HG02885 (cell line): ENCODE data around the gene JSRP1.

ENCODE experiments used
- ATAC-seq: cut with Tn5 transposase; IDR thresholded peaks from one replicate; pipeline ENCODE4 v1.9.1; 2021; ENCODE audit warnings: mild to moderate bottlenecking; ENCODE audit not compliant: unreplicated experiment, poor library complexity

Gene JSRP1

DNA sequence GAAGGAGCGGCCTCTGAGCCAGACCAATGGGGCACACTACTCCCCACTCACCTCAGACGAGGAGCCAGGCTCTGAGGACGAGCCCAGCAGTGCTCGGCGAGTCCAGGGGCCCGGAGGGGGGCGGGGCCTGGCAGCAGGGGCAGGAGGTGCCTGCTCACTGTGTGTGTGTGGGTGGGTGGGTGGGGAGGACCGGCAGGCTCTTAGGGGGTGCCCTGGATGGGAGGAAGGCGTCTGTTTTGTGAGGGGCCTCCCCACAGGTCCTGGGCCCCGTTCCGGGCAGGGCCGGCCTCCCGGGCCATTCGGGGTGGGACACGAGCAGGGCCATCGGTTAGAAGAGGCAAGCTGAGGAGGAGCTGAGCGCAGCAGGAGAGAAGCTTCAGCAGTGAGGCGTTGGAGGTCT is 32.8 kb downstream of the JSRP1 start:
- ATAC-seq, result no peak

DNA sequence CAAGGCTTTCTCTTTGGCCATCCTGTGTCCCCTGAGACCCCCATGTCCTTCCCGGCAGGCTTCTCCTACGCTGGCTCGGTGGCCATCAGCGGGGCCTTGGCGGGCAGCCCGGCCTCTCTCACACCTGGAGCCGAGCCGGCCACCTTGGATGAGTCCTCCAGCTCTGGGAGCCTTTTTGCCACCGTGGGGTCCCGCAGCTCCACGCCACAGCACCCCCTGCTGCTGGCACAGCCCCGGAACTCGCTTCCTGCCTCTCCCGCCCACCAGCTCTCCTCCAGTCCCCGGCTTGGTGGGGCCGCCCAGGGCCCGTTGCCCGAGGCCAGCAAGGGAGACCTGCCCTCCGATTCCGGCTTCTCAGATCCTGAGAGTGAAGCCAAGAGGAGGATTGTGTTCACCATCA is 34.3 kb downstream of the JSRP1 start:
- ATAC-seq, result no peak

DNA sequence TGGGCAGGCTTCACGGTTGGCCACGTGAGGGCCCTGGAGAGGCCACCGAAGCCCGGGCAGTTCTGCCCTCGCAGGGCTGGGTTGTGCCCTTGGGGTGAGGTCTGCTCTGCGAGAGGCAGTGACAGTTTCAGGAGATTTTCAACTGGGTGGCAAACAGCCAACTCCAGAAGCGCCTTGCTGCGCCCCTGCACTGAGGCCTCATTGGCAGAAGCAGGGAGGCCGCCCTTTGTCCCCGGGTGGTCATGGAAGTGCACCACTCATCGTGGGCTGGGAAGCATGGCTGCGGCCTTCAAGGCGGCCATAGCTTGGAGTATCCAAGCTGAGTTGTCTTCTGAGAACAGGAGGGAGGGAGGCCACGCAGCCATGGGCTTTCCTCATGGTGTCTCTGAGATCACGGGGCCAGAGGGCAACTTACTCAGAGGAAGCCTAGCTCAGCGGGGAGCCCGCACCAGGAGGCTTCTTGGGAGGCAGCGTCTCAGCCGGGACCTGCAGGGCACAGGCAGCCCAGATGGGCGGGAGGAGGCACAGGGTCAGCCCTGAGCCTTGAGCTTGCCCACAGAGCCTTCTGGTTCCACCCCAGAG is 34.9 kb downstream of the JSRP1 start:
- no peak for ATAC-seq

DNA sequence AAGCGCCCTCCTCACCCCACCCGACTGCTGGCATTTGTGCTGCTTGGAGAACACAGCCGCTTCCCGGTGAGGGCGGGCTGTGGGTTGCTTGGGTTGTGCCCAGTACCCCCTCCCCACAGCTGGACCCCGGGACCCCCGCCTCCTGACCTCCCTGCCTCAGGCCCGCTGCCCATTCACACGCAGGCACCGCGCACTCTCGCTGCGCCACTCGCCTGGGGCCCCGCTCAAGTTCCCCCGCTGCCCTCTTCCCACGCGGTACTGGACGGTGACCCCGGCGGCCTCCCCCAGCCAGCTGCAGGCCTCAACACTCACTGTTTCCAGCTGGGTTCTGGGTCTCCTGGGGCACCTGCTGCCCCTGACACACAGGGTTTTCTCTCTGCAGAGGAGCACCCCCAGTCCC is 36.5 kb downstream of the JSRP1 start:
- no peak for ATAC-seq

DNA sequence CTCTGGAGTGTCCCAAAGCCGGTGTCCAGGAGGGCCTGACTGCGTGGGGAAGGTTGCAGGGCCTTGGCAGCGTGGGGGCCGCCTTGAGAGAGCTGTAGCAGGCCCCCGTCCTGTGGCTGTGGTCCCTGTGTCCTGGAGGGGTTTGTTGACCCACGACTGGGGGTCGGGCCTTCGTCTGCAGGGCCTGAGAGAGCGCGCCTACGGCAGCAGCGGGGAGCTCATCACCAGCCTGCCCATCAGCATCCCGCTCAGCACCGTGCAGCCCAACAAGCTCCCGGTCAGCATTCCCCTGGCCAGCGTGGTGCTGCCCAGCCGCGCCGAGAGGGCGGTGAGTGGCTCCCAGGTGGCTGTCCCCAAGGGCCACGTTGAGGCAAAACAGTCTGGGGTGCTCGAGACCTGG is 38.6 kb downstream of the JSRP1 start:
- no peak for ATAC-seq

DNA sequence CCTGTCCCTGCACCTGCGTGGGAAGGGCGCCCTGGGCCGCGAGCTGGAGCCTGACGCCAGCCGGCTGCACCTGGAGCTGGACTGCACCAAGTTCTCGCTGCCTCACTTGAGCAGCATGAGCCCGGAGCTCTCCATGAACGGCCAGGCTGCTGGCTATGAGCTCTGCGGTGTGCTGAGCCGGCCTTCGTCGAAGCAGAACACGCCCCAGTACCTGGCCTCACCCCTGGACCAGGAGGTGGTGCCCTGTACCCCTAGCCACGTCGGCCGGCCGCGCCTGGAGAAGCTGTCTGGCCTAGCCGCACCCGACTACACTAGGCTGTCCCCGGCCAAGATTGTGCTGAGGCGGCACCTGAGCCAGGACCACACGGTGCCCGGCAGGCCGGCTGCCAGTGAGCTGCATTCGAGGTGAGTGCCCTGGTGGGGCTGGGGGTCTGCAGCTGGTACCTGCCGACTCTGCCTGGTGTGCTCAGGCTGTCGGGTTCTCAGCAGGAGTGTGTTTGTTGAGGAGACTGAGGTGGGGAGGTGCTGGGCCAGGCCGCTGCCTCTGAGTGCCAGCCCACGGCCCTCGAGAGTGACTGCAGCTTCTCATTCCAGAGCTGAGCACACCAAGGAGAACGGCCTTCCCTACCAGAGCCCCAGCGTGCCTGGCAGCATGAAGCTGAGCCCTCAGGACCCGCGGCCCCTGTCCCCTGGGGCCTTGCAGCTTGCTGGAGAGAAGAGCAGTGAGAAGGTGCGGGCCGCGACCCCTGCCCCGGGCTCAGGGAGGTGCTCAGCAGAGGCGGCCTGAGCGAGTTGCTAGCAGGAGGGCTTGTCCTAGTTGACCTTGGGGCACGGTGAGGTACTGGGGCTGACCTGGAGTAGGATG is 39.6 kb downstream of the JSRP1 start:
- no peak for ATAC-seq

DNA sequence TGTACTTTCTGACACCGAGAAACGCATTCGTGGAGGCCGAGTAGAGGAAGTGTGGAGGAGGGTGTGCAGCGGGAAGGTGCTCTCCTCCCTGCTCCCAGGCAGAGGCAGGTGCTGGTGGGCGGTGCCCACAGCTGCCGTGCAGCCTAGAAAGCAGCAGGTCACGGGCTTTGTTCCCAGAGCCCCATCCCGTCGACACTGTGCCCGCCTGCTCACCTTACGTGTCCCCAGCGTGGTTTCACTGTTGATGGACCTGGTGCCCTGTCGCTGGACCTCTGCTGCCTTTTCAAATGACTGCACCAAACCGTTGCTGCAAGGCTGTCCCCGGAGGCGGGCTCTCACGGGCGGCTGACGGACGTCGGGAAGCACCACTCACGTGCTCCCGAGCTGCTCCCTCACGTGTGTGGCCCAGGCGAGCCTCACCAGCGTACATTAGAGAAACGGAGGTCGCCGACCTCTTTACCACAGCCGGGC is 40.9 kb downstream of the JSRP1 start:
- no peak for ATAC-seq

DNA sequence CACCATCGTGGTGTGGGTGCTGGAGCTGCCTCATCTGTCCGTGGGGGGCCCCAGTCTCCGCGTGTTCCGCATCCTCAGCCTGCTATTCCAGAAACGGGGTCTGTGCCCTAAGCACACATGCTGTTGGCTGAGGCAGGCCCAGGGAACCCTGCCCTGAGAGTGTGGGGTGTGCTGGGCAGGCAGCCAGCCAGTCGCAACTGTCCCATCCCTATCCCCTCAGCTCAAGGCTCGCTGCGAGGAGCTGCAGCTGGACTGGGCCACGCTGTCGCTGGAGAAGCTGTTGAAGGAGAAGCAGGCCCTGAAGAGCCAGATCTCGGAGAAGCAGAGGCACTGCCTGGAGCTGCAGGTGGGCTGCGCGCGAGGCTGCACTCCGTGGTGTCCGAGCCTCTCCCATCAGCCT is 42.0 kb downstream of the JSRP1 start:
- ATAC-seq, result no peak

DNA sequence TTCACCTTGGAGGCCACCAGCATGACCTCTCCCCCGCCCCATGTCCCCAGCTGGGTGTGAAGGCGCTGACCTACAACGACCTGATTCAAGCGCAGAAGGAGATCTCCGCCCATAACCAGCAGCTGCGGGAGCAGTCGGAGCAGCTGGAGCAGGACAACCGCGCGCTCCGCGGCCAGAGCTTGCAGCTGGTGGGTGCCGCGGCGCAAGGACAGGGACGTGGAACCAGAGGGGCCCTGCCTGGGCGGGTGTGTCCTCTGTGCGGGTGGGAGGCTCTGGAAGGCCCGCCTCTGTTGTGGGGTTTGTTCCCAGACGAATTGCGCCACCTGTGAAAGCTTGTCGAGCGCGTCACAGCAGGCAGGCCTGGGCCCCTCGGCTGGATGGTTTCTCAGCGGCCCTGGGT is 42.4 kb downstream of the JSRP1 start:
- no peak for ATAC-seq

DNA sequence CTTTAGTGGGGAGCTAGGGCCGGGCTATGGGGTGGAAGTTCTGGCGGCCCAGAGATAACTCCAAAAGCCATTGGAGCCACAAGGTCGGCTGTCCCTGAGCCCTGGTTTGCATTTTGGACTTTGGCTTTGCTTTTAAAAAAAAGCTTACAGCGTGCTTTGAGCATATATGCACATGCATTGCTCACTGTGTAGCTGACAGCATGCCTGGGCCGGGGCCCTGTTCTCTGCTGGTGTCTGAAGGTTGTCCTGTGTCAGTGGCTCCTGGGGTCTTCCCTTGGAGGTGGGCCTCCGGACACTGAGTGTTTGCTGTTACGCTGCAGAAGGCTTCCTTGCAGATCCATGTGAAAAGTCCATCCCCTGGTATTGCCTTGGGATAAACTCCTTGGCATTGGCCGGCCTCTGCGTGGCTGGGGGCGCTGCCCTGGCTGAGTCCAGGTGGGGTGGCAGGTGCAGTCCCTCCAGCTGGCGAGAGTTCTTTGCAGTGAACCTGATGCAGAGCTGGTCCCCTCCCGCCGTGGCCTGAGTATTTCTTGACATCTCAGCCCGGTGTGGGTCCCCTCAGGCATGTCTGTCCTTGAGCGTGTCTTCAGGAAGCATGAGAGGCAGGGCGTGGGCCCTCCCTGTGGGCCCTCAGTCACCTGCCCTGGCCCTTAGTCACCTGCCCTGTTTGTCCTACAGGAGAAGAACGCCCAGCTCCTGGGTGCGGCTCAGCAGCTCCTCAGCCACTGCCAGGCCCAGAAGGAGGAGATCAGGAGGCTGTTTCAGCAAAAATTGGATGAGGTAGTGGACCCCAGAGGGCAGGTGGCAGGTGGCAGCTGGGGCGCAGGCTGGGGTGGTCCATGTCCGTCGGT is 43.1 kb downstream of the JSRP1 start:
- ATAC-seq, result no peak

DNA sequence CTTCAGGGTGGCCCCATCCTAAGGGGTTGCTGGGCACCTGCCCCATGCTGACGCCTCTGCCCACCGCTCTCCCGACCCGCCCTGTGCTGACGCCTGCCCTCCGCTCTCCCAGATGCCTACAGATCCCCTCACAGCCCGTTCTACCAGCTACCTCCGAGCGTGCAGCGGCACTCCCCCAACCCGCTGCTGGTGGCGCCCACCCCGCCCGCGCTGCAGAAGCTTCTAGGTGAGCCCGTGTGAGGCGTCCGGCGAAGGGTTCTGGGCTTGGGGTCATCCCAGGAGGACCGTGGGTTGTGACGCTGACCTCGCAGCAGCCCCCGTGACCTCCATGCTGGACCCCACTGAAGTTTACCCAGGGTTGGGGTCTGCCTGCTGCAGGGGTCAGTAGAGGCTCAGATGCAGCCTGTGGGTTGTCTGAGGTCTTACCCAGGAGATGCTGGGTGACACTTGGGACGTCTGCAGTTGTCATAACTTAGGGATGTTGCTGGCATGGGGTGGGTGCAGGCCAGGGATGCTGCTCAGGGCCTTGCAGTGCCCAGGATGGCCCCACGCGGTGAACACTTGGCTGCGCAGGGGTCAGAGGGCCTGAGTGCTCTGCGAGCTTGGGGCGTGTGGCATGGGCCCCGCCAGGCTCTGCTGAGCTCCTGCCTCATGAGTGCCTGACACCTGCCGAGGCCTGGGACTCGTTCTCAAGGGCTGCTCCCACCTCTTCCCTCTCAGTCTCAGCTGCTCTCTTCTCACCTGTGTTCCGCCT is 45.1 kb downstream of the JSRP1 start:
- ATAC-seq, result no peak

DNA sequence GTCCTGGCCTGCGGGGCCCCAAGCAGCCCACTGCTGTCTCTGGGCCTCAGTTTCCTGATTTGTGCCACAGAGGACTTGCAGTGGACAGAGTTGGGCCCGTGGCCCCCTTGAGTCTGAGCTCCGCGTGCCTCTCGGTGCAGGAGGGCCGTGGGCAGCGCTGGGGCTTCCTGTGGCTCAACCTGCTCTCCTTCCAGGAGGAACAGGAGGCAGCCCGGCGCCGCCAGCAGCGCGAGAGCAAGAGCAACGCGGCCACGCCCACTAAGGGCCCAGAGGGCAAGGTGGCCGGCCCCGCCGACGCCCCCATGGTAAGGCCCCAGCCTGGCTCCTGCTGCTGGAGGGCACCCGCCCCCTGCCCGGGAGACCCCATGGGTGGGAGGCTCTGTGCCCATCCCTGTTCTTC is 46.0 kb downstream of the JSRP1 start:
- no peak for ATAC-seq

DNA sequence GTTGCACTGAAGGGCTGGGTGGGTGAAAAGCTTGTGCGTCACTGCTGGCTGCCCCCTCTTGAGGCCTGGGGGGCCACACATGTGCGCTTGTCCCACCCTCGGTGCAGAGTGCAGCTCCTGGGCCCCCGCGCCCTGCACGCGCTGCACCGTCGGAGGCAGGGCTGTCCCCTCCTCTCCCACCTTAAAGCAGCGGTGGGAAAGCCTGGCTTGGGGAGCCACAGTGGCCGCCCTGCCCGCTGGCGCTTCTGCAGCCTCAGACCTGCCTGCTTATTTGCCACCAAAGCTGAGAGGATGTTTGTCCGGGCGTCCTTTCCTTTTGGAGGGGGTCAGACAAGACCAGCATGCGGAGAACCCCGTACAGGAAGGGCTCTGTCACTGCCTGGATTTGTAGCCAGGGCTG is 46.8 kb downstream of the JSRP1 start:
- ATAC-seq, result no peak

DNA sequence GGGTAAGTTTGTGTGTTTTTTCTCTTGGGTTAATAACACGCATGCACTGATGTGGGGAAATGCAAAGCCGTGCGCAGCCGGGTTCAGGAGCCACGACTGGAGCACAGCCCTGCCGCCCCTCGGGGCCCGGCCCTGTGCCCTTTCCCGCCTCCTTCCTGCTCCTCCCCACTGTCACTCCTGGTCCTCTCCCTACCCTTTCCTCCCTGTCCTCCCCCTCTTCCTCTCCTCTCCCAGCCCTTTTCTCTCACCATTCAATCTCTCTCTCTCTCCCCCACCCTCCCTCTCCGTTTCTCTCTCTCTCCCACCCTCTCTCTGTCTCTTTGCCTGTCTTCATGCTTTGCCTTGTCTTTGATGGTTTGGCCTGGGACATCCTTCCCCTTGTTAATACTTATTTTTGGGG is 47.2 kb downstream of the JSRP1 start:
- ATAC-seq, result no peak

DNA sequence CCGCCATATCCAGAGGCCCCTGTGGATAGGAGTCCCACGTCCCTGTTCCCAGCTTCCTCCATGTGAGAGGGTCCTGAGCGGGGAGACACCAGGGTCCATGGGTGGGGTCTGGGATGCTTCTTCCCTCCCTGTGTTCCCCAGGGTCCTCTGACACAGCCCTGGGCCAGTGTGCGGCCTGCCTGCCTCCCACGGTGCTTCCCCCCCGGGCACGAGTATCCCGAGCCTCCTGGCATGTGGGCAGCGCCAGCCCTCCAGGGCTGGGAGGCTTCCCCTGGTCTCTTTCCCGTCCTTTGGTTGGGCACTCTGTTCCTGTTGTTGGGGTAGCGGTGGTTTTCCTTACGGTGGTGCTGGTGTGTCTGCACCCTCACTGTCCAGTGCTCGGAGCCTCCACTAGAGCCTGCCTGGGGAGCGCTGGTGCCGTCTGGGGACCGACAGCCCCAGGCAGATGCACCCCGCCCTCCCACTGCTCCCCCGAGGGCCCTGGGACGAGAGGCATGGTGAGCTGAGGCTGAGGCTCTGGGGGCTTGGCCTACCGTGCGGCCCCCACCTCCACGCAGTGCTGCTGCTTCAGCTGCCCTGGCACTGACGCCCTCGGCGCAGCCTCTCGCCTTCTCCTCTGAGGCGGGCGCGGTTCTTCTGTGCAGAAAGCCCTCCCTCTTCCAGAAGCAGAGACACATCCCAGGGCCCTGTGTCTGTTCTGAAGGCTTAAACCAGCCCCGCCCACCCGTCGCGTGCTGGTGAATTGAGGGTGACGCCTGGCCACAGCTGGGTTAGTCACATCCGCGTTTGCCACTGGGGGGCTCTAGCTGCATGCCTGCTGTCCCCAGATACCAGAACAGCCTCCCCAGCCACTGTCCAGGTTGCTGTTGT is 48.0 kb downstream of the JSRP1 start:
- no peak for ATAC-seq

DNA sequence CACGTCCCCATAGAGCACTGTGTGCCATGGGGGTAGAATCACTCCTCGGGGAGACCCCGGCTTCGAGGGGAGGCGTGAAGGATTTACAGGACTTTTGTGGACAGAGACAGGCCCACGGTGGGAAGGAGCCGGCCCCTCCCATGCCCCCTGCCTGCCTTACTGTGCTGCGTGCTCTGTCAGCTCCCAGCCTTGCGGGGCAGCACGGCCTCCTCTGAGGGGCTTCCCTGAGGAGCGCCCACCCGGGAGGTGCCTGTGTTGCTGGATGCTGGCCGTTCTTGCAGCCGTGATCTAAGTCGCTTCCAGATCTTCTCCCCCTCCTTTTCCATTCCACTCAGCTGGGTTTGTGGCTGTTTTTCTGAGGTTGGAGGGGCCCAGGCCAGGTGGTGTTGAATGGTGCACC is 49.2 kb downstream of the JSRP1 start:
- ATAC-seq, result no peak

DNA sequence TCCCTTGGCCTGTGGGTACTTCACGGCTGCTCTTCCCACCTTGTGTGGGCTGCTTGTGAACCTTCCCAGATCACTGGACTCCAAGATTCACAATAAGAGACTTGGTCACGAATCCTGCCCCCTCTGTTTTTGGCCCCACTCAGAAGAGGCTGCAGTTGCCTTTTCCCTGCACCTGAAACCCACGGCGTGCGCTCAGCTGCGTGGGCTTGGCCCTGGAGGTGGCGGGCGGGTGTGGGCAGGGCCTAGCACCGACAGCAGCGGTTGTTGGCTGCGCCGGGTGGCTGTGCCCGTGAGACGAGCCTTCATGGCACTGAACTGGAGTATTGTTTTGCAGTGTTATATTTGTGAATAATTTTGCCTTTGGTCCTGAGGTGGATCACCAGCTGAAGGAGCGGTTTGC is 53.9 kb downstream of the JSRP1 start:
- ATAC-seq, result no peak
